ENCODE measurements around the gene TOMM7.

DNA sequence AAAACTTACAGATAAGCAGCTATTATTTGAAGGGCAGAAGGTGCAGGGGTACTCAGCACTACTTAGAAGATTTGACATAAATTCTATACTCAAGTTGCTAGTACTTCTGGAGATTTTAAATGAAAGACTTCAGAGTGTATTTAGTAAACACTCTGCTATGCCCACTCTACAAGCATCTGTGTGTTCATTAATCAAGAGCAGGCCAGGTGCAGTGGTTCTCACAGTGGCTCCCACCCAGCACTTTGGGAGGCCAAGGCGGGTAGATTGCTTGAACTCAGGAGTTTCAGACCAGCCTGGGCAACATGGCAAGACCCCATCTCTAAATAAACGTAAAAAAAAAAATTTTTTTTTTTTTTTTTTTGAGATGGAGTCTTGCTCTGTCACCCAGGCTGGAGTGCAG is 38.9 kb upstream of the TOMM7 start:
- TF ChIP-seq POLR2AphosphoS5 (IDR thresholded peaks at IDR 0.05; ENCODE audit: low read depth, low read length), result no peak
- TF ChIP-seq, protein P1, sequence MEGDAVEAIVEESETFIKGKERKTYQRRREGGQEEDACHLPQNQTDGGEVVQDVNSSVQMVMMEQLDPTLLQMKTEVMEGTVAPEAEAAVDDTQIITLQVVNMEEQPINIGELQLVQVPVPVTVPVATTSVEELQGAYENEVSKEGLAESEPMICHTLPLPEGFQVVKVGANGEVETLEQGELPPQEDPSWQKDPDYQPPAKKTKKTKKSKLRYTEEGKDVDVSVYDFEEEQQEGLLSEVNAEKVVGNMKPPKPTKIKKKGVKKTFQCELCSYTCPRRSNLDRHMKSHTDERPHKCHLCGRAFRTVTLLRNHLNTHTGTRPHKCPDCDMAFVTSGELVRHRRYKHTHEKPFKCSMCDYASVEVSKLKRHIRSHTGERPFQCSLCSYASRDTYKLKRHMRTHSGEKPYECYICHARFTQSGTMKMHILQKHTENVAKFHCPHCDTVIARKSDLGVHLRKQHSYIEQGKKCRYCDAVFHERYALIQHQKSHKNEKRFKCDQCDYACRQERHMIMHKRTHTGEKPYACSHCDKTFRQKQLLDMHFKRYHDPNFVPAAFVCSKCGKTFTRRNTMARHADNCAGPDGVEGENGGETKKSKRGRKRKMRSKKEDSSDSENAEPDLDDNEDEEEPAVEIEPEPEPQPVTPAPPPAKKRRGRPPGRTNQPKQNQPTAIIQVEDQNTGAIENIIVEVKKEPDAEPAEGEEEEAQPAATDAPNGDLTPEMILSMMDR (IDR thresholded peaks at IDR 0.05), result no peak
- TF ChIP-seq, protein P2, sequence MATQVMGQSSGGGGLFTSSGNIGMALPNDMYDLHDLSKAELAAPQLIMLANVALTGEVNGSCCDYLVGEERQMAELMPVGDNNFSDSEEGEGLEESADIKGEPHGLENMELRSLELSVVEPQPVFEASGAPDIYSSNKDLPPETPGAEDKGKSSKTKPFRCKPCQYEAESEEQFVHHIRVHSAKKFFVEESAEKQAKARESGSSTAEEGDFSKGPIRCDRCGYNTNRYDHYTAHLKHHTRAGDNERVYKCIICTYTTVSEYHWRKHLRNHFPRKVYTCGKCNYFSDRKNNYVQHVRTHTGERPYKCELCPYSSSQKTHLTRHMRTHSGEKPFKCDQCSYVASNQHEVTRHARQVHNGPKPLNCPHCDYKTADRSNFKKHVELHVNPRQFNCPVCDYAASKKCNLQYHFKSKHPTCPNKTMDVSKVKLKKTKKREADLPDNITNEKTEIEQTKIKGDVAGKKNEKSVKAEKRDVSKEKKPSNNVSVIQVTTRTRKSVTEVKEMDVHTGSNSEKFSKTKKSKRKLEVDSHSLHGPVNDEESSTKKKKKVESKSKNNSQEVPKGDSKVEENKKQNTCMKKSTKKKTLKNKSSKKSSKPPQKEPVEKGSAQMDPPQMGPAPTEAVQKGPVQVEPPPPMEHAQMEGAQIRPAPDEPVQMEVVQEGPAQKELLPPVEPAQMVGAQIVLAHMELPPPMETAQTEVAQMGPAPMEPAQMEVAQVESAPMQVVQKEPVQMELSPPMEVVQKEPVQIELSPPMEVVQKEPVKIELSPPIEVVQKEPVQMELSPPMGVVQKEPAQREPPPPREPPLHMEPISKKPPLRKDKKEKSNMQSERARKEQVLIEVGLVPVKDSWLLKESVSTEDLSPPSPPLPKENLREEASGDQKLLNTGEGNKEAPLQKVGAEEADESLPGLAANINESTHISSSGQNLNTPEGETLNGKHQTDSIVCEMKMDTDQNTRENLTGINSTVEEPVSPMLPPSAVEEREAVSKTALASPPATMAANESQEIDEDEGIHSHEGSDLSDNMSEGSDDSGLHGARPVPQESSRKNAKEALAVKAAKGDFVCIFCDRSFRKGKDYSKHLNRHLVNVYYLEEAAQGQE (IDR thresholded peaks at IDR 0.05; ENCODE audit: low read depth, low read length), result no peak
